ENCODE measurements around the gene TMEM170A.
"Not testable (repeated sequence)": the region's sequence is repeated elsewhere in the genome, so short reads cannot be mapped to it uniquely, and the experiment has no call there.

TMEM170A gene

DNA sequence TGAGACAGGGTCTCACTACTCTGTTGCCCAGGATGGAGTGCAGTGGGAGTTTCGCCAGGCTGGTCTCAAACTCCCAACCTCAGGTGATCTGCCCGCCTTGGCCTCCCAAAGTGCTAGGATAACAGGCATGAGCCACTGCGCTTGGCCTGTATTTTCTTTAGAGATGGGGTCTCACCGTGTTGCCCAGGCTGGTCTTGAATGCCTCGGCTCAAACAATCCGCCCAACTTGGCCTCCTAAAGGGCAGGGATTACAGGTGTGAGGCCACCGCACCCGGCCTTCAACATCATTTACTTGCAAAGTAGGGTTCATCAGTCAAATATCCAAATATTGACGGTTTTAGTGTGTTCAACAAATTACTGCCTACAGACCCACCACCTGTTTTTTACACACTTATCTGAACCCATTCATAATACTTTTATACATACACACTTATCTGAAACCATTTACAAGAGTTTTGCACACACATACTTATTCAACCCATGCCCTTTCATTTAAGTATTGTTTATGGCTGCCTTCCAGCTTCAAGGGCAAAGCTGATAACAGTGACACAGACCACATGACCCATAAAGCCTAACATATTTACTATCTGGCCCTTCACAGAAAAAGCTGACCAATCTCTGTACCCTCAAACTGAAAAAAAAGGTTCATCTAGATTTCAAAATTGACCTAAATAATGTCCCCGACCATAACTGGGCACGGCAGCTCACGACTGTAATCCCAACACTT, 11.9 kb downstream of the TMEM170A start:
- no peak for DNase-seq (ENCODE audit: low read depth in 2 of 2)

DNA sequence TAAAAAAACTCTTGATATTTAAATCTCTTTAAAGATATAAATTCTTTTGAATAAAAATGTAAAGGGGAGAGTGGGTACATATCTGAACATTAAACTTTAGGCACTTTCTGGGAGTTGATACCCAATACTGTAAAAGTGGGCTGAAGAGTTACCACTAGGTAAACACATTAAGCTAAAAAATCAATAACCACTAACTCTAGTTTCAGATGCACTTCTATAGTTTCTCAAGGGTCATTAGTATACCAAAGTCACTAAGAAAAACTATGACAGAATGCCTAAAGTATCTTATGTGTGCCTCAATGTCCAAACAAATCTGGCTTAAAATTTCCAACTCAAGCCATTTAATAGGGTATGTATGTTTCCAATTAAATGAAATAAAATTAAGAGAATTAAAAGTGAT, 18.1 kb downstream of the TMEM170A start:
- DNase-seq (ENCODE audit: low read depth in 2 of 2), result no peak

DNA sequence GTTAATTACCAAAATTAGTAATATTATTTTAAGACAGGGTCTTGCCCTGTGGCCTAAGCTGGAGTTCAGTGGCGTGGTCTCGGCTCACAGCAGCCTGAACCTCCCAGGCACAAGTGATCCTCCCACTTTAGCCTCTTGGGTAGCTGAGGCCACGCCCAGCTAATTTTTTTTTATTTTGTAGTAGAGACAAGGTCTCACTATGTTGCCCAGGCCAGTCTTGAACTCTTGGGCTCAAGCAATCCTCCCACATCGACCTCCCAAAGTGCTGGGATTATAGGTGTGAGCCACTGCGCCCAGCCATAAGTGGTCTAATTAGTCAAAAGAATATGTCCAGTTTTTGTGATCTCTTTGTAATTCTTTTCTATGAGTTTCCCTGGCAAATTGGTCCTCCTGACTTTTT, 19.2 kb downstream of the TMEM170A start:
- DNase-seq (ENCODE audit: low read depth in 2 of 2), result no peak

DNA sequence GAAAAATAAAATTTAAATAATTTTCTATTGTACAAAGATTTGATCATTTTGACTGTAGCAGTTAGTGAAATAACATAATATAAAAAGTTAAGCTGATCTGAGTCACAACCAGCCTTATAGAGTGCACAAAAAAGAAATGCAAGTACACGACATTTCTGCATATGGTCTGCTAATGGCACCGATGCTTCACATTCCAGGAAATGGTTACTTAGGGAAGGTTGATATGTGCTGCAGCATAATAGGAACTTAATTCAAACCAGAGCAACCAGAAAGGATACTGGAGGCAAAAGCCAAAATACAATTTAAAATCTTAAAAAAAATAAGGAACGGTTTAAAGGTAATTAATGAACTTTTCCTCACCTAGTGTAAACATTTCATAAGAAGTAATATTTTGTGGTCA, 21.2 kb downstream of the TMEM170A start:
- DNase-seq (ENCODE audit: low read depth in 2 of 2), result no peak

DNA sequence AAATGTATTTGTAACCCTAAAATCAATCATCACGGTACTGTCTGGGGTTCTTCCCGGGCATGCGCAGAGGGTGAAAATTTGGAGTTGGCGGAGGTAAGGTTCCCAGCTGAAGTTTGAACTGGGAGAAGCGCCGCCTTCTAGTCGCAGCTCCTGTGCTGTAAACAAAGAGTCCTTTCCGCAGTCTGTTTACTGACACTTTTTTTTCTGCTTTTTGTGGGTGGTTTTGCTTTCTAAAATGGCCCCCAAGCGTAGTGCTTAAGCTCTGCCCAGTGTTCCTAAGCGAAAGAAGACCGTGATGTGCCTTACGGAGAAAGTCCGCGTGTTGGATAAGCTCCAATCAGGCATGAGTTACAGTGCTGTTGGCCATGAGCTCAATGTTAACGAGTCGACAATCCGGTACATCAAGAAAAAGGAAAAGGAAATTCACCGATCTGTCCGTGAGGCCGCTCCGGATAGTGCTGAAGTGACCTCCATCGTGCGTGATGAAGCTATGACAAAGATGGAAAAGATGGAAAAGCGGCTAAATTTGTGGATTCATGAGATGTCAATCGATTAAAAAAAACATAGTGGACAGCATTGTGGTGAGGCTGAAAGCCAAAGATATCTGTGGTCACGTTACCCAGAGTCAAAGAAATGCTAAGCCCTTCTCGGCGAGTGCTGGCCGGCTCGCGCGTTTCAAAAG, 30.6 kb downstream of the TMEM170A start:
- DNase-seq (ENCODE audit: low read depth in 2 of 2), result no peak

DNA sequence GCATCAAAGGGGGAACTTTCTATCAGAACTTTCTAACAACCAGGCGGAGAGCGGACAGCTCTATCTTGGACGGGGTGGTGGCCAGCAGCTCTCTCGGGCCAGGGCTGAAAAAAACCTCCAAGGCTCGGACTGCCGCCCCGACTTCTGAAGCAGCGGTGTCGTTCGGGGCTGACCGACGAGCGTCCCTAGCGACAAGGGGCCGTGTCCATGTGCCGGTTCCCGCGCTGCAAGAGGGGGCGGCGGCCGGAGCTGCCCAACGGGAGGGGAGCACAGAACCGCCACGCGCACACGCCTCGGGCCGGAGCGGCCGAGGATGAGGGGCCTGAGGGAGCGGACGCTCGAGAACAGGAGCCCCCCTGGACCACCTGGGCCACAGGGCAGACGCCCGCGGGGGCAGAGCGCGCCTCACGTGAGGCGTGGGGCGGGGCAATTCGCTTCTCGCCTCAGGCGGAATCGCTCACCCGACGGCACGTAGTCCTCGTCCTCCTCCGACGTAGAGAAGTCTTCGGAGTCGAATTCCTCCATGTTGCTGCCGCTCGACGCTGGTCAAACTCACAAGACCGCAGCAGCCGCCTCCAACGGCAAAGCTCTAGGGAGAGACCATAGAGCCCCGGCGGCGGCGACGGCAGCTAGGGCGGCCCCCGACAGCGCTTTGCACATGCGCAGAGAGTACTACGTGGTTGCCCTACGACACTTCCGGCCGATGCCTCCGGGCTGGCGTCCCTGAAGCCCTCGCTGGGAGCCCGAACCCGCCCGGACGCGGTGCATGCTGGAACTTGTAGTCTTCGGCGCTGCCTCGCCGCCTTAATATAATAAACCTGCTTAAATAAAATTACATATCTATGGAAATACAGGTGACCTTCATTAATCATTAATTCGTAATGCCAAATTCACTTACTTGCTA, 31.4 kb downstream of the TMEM170A start, which contains the start of gene CFDP1:
CFDP1 (minus strand) TSS at position 676 of the 904 bp plus-strand sequence; CDS start at position 525, 151 bp downstream.
- peak; percentile 86 to 94 for DNase-seq (ENCODE audit: low read depth in 2 of 2)

DNA sequence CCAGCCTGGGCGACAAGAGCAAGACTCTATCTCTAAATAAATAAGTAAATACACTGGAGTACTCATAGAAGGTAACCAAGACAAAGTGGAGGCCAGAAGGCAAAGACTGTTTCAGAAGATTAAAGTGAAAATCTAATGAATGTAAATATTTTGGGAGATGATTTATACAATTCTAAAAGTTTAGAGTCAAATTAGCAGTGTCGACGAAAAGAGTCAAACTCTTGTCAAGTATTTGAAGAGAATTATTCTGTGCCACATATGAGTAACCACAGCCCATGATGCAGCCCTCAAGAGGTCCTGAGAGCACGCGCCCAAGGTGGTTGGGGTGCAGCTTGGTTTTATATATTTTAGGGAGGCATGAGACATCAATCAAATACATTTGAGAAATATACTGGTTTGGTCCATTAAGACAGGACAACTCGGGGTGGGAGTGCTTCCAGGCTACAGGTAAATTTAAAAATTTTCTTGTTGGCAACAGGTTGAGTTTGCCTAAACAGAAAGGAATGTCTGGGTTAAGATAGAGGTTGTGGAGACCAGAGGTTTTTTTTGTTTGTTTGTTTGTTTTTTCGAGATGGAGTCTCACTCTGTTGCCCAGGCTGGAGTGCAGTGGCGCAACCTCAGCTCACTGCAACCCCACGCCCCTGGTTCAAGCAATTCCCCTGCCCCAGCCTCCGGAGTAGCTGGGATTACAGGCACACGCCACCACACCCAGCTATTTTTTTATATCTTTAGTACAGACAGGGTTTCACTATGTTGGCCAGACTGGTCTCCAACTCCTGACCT, 34.7 kb downstream of the TMEM170A start:
- no peak for DNase-seq (ENCODE audit: low read depth in 2 of 2)

- DNase-seq (ENCODE audit: low read depth in 2 of 2), result not testable (repeated sequence)
These were observed 38.0 kb downstream of the TMEM170A start for GRCh38 chr16:75426524-75426923.

- not testable (repeated sequence) for DNase-seq (ENCODE audit: low read depth in 2 of 2)
These were observed 40.3 kb downstream of the TMEM170A start for GRCh38 chr16:75424105-75424762.

DNA sequence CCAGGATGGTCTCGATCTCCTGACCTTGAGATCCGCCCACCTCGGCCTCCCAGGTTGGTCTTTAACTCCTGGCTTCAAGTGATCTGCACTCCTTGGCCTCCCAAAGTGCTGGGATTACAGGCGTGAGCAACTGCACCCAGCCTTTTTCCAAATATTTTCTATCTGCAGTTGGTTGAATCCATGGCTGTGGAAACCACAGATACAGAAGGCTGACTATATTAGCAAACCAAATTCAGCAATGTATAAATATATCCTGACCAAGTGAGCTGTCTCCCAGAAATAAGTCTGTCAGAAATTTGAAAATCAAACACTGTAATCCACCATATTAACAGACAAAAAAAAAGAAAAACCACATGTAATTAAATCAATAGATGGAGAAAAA, 40.8 kb downstream of the TMEM170A start:
- DNase-seq (ENCODE audit: low read depth in 2 of 2), result no peak

DNA sequence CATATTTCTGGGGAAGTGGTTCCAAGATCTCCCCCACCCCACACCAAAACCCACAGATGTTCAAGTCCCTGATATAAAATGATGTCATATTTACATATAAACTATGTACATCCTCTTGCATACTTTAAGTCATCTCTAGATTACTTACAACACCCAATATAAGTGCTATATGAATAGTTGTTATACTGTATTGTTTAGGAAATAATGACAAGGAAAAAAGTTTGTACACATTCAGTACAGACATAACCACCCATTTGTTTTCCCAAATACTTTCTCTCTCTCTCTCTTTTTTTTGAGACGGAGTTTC, 42.7 kb downstream of the TMEM170A start:
- no peak for DNase-seq (ENCODE audit: low read depth in 2 of 2)

- DNase-seq (ENCODE audit: low read depth in 2 of 2), result no peak
These were observed 43.3 kb downstream of the TMEM170A start for GRCh38 chr16:75420987-75421819.

- no peak for DNase-seq (ENCODE audit: low read depth in 2 of 2)
These were observed 47.5 kb downstream of the TMEM170A start for GRCh38 chr16:75416904-75417565.

- DNase-seq (ENCODE audit: low read depth in 2 of 2), result no peak
These were observed 49.2 kb downstream of the TMEM170A start for GRCh38 chr16:75415169-75415905.

- no peak for DNase-seq (ENCODE audit: low read depth in 2 of 2)
These were observed 50.5 kb downstream of the TMEM170A start for GRCh38 chr16:75413951-75414350.

- no peak for DNase-seq (ENCODE audit: low read depth in 2 of 2)
These were observed 57.5 kb downstream of the TMEM170A start for GRCh38 chr16:75406943-75407342.

DNA sequence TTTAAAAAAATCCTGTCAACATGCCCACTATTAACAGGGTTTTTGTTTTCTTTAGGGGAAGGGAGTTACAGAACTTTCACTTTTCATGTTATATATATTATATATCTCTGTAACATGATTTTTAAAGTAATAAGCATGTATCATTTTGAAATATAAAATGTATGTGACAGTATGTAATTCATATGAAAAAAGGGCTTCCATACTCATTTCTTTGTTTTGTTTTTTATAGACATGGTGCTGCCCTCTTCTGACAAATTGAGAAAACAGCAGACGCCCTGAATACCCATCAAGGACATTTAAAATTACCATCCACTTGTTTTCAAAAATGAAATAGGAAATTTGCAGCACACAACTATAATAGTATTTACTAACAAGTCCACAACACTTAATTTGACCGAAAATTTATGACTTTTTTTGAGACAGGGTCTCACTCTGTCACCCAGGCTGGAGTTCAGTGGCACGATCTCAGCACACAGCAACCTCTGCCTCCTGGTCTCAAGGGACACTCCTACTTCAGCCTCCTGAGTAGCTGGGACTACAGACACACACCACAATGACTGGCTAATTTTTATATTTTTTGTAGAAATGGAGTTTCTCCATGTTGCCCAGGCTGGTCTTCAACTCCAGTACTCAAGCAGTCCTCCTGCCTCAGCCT, 61.5 kb downstream of the TMEM170A start:
- no peak for DNase-seq (ENCODE audit: low read depth in 2 of 2)

DNA sequence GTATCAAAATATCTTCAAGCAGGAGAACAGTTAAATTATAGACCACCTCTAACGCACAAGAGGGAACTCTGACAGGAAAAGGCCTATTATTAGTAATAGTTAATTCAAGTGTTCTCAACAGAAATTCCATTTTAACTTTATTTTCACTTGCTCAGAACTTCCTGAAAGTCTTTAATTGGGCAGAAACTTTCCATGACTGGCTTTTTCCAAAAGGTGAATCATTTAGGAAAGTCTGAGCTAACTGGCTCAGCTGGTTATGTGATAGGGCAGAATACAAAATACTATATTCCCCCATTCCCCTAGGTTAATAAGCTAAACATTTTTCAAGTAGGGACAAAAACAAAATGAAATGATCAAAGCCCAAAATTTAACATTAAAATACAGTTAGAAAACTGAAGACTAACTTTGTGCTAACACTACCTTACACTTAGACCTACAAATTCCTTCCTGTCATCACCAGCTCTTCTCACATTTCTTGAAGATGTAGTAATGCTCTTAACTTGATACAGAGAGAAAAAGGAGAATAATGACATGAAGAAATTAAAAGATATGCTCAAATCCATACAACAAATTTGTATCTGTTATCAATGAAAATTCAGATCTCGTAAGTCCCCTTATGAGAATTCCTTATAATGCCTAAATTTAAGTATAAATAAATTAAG, 62.2 kb downstream of the TMEM170A start:
- no peak for DNase-seq (ENCODE audit: low read depth in 2 of 2)

Data from stimulated activated CD8-positive, alpha-beta memory T cell treated with anti-CD3 and anti-CD28 coated beads, Interleukin-15, amount 100 ng/mL, for 4 hours (primary cell).